ENCODE results near the gene ARSG.
A peak's percentile ranks its signal among the peaks of the same experiment; 100 is the strongest.

DNA sequence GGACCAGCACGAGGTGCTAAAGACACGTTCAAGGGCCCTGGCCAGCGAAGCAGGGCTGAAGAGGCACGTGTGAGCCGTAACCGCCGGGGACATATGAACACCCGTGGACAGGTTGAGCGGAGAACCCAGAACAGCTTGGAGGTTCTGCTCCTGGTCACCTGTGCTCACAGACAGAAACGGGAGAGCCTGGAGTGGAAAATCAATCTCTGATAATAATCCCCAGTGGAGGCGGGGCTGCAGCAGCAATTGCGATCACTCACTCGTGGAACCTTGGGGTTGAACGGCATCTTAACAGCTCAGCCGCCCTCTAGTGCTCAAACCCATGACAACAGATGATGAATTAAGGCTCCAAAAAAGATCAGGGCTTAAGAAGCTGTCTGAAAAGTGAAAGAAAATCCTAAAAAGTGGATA, 140.4 kb downstream of the ARSG start:
- TF ChIP-seq EGR1 (IDR thresholded peaks at IDR 0.05; ENCODE audit: borderline replicate concordance in 1 of 2, low read depth in 2 of 2, low read length in 2 of 2) (no peak), BHLHE40 (IDR thresholded peaks at IDR 0.05; ENCODE audit: borderline replicate concordance in 1 of 2, low read depth in 2 of 2, low read length in 1 of 2) (no peak), POLR2A (IDR thresholded peaks at IDR 0.05; ENCODE audit: low read depth, low read length) (no peak), EZH2 (IDR thresholded peaks at IDR 0.05; ENCODE audit: borderline replicate concordance, control insufficient read depth, low read depth, low read length) (no peak), SRF (IDR thresholded peaks at IDR 0.05; ENCODE audit: low read depth in 2 of 2, low read length in 2 of 2) (no peak), ASH2L (IDR thresholded peaks at IDR 0.05; ENCODE audit: borderline replicate concordance, low read depth) (no peak), POLR2AphosphoS5 (IDR thresholded peaks at IDR 0.05; ENCODE audit: low read length) (no peak), TCF7 (IDR thresholded peaks at IDR 0.05; ENCODE audit: borderline replicate concordance) (no peak), SIN3A (IDR thresholded peaks at IDR 0.05; ENCODE audit: low read depth, low read length) (no peak)
- TF ChIP-seq, protein P1, sequence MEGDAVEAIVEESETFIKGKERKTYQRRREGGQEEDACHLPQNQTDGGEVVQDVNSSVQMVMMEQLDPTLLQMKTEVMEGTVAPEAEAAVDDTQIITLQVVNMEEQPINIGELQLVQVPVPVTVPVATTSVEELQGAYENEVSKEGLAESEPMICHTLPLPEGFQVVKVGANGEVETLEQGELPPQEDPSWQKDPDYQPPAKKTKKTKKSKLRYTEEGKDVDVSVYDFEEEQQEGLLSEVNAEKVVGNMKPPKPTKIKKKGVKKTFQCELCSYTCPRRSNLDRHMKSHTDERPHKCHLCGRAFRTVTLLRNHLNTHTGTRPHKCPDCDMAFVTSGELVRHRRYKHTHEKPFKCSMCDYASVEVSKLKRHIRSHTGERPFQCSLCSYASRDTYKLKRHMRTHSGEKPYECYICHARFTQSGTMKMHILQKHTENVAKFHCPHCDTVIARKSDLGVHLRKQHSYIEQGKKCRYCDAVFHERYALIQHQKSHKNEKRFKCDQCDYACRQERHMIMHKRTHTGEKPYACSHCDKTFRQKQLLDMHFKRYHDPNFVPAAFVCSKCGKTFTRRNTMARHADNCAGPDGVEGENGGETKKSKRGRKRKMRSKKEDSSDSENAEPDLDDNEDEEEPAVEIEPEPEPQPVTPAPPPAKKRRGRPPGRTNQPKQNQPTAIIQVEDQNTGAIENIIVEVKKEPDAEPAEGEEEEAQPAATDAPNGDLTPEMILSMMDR (IDR thresholded peaks at IDR 0.05 in 2 of 3, conservative IDR thresholded peaks at IDR 0.05 in 1 of 3; ENCODE audit: control insufficient read depth in 2 of 3, extremely low read depth in 1 of 3, insufficient read depth in 1 of 3, low read depth in 3 of 3, low read length in 3 of 3), result peak; percentile 18 to 43 (median 32); a peak in 5 of 6 replicates
- TF ChIP-seq, protein P2, sequence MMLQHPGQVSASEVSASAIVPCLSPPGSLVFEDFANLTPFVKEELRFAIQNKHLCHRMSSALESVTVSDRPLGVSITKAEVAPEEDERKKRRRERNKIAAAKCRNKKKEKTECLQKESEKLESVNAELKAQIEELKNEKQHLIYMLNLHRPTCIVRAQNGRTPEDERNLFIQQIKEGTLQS (IDR thresholded peaks at IDR 0.05; ENCODE audit: borderline replicate concordance, extremely low read depth, low read depth, low read length), result no peak
- TF ChIP-seq, protein P3, sequence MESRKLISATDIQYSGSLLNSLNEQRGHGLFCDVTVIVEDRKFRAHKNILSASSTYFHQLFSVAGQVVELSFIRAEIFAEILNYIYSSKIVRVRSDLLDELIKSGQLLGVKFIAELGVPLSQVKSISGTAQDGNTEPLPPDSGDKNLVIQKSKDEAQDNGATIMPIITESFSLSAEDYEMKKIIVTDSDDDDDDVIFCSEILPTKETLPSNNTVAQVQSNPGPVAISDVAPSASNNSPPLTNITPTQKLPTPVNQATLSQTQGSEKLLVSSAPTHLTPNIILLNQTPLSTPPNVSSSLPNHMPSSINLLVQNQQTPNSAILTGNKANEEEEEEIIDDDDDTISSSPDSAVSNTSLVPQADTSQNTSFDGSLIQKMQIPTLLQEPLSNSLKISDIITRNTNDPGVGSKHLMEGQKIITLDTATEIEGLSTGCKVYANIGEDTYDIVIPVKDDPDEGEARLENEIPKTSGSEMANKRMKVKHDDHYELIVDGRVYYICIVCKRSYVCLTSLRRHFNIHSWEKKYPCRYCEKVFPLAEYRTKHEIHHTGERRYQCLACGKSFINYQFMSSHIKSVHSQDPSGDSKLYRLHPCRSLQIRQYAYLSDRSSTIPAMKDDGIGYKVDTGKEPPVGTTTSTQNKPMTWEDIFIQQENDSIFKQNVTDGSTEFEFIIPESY (IDR thresholded peaks at IDR 0.05), result no peak
- TF ChIP-seq, protein P4, sequence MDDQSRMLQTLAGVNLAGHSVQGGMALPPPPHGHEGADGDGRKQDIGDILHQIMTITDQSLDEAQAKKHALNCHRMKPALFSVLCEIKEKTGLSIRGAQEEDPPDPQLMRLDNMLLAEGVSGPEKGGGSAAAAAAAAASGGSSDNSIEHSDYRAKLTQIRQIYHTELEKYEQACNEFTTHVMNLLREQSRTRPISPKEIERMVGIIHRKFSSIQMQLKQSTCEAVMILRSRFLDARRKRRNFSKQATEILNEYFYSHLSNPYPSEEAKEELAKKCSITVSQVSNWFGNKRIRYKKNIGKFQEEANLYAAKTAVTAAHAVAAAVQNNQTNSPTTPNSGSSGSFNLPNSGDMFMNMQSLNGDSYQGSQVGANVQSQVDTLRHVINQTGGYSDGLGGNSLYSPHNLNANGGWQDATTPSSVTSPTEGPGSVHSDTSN (IDR thresholded peaks at IDR 0.05; ENCODE audit: insufficient replicate concordance, low read depth, low read length), result no peak
- TF ChIP-seq, protein P5, sequence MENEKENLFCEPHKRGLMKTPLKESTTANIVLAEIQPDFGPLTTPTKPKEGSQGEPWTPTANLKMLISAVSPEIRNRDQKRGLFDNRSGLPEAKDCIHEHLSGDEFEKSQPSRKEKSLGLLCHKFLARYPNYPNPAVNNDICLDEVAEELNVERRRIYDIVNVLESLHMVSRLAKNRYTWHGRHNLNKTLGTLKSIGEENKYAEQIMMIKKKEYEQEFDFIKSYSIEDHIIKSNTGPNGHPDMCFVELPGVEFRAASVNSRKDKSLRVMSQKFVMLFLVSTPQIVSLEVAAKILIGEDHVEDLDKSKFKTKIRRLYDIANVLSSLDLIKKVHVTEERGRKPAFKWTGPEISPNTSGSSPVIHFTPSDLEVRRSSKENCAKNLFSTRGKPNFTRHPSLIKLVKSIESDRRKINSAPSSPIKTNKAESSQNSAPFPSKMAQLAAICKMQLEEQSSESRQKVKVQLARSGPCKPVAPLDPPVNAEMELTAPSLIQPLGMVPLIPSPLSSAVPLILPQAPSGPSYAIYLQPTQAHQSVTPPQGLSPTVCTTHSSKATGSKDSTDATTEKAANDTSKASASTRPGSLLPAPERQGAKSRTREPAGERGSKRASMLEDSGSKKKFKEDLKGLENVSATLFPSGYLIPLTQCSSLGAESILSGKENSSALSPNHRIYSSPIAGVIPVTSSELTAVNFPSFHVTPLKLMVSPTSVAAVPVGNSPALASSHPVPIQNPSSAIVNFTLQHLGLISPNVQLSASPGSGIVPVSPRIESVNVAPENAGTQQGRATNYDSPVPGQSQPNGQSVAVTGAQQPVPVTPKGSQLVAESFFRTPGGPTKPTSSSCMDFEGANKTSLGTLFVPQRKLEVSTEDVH (IDR thresholded peaks at IDR 0.05; ENCODE audit: low read depth, partially characterized antibody), result no peak
